ENCODE data around the gene FLOT1. TPM values are rescaled to one million over a fixed set of nuclear protein-coding genes. Genes with fewer than 3 reads are reported as not detected.

Gene FLOT1
- total and polyA plus RNA-seq, 2 of the 13 experiments (the other 11 are each of a cell fraction or from before 2014, with no cell fraction given) = 82.3 to 130 TPM

DNA sequence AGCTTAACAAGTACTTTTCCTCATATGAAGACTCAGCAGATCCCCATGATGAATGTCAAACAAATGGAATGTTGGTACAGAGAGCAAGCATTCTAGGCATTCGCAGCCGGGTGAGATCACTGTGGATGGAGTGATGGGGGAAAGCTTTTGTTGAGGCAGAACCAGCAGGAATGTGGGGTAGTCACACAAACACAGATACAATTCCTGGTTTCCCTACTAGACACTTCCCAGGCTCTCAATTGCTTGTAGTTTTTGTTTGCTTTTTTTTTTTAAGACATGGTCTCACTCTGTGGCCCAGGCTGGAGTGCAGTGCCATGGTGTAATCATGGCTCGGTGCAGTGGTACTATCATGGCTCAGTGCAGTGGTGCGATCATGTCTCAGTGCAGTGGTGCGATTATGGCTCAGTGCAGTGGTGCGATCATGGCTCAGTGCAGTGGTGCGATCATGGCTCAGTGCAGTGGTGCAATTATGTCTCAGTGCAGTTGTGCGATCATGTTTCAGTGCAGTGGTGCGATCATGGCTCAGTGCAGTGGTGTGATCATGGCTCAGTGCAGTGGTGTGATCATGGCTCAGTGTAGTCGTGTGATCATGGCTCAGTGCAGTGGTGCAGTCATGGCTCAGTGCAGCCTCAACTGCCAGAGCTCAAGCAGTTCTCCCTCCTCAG is 17.2 kb upstream of the FLOT1 start (continued):
- TF ChIP-seq PHF21A (CRISPR knock-in tag; IDR thresholded peaks at IDR 0.05) = no peak; the same call in 1 of the 2 replicates
- TF ChIP-seq, protein P1, sequence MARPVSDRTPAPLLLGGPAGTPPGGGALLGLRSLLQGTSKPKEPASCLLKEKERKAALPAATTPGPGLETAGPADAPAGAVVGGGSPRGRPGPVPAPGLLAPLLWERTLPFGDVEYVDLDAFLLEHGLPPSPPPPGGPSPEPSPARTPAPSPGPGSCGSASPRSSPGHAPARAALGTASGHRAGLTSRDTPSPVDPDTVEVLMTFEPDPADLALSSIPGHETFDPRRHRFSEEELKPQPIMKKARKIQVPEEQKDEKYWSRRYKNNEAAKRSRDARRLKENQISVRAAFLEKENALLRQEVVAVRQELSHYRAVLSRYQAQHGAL (CRISPR knock-in tag; IDR thresholded peaks at IDR 0.05; ENCODE audit: not compliant biosample characterization) = no peak
- TF ChIP-seq HNF4G (IDR thresholded peaks at IDR 0.05; ENCODE audit: borderline replicate concordance, low read depth, low read length) = 0 out of 2 replicates have a peak, but pooled peaks have one; percentile 25
- no peak for TF ChIP-seq HNF4G (CRISPR knock-in tag; IDR thresholded peaks at IDR 0.05; ENCODE audit: borderline replicate concordance, low read depth)
- TF ChIP-seq SRF (IDR thresholded peaks at IDR 0.05; ENCODE audit: low read depth, low read length) = no peak
- TF ChIP-seq, protein P2, sequence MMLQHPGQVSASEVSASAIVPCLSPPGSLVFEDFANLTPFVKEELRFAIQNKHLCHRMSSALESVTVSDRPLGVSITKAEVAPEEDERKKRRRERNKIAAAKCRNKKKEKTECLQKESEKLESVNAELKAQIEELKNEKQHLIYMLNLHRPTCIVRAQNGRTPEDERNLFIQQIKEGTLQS (CRISPR knock-in tag; IDR thresholded peaks at IDR 0.05) = peak; percentile 80
- no peak for TF ChIP-seq CENPX (CRISPR knock-in tag; IDR thresholded peaks at IDR 0.05)
- no peak for TF ChIP-seq ZNF709 (CRISPR knock-in tag; IDR thresholded peaks at IDR 0.05)
- TF ChIP-seq, protein P3, sequence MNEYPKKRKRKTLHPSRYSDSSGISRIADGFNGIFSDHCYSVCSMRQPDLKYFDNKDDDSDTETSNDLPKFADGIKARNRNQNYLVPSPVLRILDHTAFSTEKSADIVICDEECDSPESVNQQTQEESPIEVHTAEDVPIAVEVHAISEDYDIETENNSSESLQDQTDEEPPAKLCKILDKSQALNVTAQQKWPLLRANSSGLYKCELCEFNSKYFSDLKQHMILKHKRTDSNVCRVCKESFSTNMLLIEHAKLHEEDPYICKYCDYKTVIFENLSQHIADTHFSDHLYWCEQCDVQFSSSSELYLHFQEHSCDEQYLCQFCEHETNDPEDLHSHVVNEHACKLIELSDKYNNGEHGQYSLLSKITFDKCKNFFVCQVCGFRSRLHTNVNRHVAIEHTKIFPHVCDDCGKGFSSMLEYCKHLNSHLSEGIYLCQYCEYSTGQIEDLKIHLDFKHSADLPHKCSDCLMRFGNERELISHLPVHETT (CRISPR knock-in tag; conservative IDR thresholded peaks at IDR 0.05) = no peak
- TF ChIP-seq ZNF598 (CRISPR knock-in tag; IDR thresholded peaks at IDR 0.05; ENCODE audit: borderline replicate concordance) = no peak
- TF ChIP-seq YY1 (IDR thresholded peaks at IDR 0.05; ENCODE audit: insufficient read depth, insufficient replicate concordance, low read depth, low read length) = no peak
- TF ChIP-seq, protein P4, sequence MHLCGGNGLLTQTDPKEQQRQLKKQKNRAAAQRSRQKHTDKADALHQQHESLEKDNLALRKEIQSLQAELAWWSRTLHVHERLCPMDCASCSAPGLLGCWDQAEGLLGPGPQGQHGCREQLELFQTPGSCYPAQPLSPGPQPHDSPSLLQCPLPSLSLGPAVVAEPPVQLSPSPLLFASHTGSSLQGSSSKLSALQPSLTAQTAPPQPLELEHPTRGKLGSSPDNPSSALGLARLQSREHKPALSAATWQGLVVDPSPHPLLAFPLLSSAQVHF (CRISPR knock-in tag; IDR thresholded peaks at IDR 0.05) = no peak
- TF ChIP-seq, protein P5, sequence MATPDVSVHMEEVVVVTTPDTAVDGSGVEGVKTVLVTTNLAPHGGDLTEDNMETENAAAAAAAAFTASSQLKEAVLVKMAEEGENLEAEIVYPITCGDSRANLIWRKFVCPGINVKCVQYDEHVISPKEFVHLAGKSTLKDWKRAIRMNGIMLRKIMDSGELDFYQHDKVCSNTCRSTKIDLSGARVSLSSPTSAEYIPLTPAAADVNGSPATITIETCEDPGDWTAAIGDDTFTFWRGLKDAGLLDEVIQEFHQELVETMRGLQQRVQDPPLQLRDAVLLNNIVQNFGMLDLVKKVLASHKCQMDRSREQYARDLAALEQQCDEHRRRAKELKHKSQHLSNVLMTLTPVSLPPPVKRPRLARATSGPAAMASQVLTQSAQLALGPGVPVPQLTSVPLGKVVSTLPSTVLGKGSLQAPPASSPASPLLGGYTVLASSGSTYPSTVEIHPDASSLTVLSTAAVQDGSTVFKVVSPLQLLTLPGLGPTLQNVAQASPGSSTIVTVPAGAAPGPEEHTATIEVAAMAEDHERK (CRISPR knock-in tag; IDR thresholded peaks at IDR 0.05; ENCODE audit: low read depth) = no peak
- TF ChIP-seq, protein P6, sequence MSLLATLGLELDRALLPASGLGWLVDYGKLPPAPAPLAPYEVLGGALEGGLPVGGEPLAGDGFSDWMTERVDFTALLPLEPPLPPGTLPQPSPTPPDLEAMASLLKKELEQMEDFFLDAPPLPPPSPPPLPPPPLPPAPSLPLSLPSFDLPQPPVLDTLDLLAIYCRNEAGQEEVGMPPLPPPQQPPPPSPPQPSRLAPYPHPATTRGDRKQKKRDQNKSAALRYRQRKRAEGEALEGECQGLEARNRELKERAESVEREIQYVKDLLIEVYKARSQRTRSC (CRISPR knock-in tag; IDR thresholded peaks at IDR 0.05; ENCODE audit: low read depth) = no peak
- TF ChIP-seq ZFP82 (CRISPR knock-in tag; IDR thresholded peaks at IDR 0.05; ENCODE audit: borderline replicate concordance) = 0 out of 2 replicates have a peak, but pooled peaks have one; percentile 3
- no peak for TF ChIP-seq GPN1 (CRISPR knock-in tag; IDR thresholded peaks at IDR 0.05; ENCODE audit: borderline replicate concordance)
- no peak for TF ChIP-seq ZNF317 (CRISPR knock-in tag; IDR thresholded peaks at IDR 0.05)
- TF ChIP-seq, protein P7, sequence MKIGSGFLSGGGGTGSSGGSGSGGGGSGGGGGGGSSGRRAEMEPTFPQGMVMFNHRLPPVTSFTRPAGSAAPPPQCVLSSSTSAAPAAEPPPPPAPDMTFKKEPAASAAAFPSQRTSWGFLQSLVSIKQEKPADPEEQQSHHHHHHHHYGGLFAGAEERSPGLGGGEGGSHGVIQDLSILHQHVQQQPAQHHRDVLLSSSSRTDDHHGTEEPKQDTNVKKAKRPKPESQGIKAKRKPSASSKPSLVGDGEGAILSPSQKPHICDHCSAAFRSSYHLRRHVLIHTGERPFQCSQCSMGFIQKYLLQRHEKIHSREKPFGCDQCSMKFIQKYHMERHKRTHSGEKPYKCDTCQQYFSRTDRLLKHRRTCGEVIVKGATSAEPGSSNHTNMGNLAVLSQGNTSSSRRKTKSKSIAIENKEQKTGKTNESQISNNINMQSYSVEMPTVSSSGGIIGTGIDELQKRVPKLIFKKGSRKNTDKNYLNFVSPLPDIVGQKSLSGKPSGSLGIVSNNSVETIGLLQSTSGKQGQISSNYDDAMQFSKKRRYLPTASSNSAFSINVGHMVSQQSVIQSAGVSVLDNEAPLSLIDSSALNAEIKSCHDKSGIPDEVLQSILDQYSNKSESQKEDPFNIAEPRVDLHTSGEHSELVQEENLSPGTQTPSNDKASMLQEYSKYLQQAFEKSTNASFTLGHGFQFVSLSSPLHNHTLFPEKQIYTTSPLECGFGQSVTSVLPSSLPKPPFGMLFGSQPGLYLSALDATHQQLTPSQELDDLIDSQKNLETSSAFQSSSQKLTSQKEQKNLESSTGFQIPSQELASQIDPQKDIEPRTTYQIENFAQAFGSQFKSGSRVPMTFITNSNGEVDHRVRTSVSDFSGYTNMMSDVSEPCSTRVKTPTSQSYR (CRISPR knock-in tag; IDR thresholded peaks at IDR 0.05; ENCODE audit: borderline replicate concordance) = peak; percentile 27; the same call in 1 of the 2 replicates
- no peak for TF ChIP-seq SRSF1 (optimal IDR thresholded peaks at IDR 0.05; ENCODE audit: low read depth, low read length)
- TF ChIP-seq DNMT1 (CRISPR knock-in tag; IDR thresholded peaks at IDR 0.05) = no peak
- peak; percentile 37; the same call in 1 of the 2 replicates for TF ChIP-seq NCOR1 (IDR thresholded peaks at IDR 0.05; ENCODE audit: borderline replicate concordance, low read length)
